HepG2 (cell line): ENCODE measurements around the gene RUNX2. TPM values are rescaled to one million over a fixed set of nuclear protein-coding genes. Genes with fewer than 3 reads are reported as not detected.

Source experiments
- ATF1 ChIP-seq: IDR thresholded peaks from 2 replicates; pipeline ENCODE4 v1.6.1; 2016; ENCODE audit warnings: mild to moderate bottlenecking, control low read depth
- FOXO4 ChIP-seq: sonication (generic); formaldehyde crosslinking; conservative IDR thresholded peaks from 2 replicates; pipeline ENCODE4 v1.8.1; 2023; ENCODE audit warnings: missing genetic modification reagents
- FOXP4 ChIP-seq: sonication (generic); formaldehyde crosslinking; IDR thresholded peaks from 2 replicates; pipeline ENCODE4 v1.4.0; 2020; ENCODE audit warnings: missing genetic modification reagents
- FUBP1 ChIP-seq: sonication (generic); formaldehyde crosslinking; IDR thresholded peaks from 2 replicates; pipeline ENCODE4 v1.5.1; 2020; ENCODE audit warnings: missing genetic modification reagents, mild to moderate bottlenecking, borderline replicate concordance
- GRHL1 ChIP-seq: sonication (generic); formaldehyde crosslinking; conservative IDR thresholded peaks from 2 replicates; pipeline ENCODE4 v1.8.0; 2022; ENCODE audit warnings: missing genetic modification reagents
- RFX1 ChIP-seq: fragments of 450-650 bp; IDR thresholded peaks from 2 replicates; pipeline ENCODE4 v1.6.1; 2017
- ZKSCAN1 ChIP-seq: fragments of 150-350 bp; IDR thresholded peaks from 2 replicates; pipeline ENCODE4 v1.6.1; 2014; ENCODE audit warnings: low read length
- ZNF280D ChIP-seq: sonication (generic); formaldehyde crosslinking; IDR thresholded peaks from 2 replicates; pipeline ENCODE4 v1.5.1; 2020; ENCODE audit warnings: mild to moderate bottlenecking, missing genetic modification reagents
- ZNF282 ChIP-seq: fragments of 450-650 bp; IDR thresholded peaks from 2 replicates; pipeline ENCODE4 v1.6.1; 2018; ENCODE audit not compliant: partially characterized antibody
- ZNF382 ChIP-seq: sonication (generic); formaldehyde crosslinking; IDR thresholded peaks from 2 replicates; pipeline ENCODE4 v1.5.0; 2020; ENCODE audit warnings: missing genetic modification reagents, mild to moderate bottlenecking, borderline replicate concordance
- ZNF800 ChIP-seq: sonication (generic); formaldehyde crosslinking; IDR thresholded peaks from 2 replicates; pipeline ENCODE4 v1.4.0; 2020; ENCODE audit warnings: missing genetic modification reagents
- polyA plus RNA-seq, 8 experiments: library from polyadenylated mRNA; depleted of rRNA in 3 of 8; stranded (reverse) in 7 of 8; unstranded in 1 of 8; fragments of >200 nt; fragmentation: Illumina TruSeq in 4 of 8; extraction: Trizol in 4 of 8; gene quantifications; 2 replicates each; pipeline versions ENCODE4 v1.2.1 to v1.2.3, GENCODE V29; 2011 to 2016; ENCODE audit warnings: low read depth in 4 of 8, missing spikeins in 1 of 8, mixed read lengths in 1 of 8; ENCODE audit not compliant: insufficient read depth in 1 of 8
- total RNA-seq, 5 experiments: library from RNA; depleted of rRNA; stranded (reverse); fragments of >200 nt; fragmentation: Illumina TruSeq; extraction: Trizol; gene quantifications; 2 replicates each; pipeline ENCODE4 v1.2.3, GENCODE V29; 2016; ENCODE audit warnings: low read depth in 1 of 5

Gene RUNX2
- total and polyA plus RNA-seq, 2 of the 13 experiments (the other 11 are each of a cell fraction or from before 2014, with no cell fraction given), result not detected

- TF ChIP-seq FUBP1 (CRISPR knock-in tag) (0 out of 2 replicates have a peak, but pooled peaks have one; percentile 72), ZNF800 (CRISPR knock-in tag) (peak; percentile 85; the same call in 1 of the 2 replicates), ZNF280D (CRISPR knock-in tag) (peak; percentile 87), ZKSCAN1 (peak; percentile 37; the same call in 1 of the 2 replicates), FOXP4 (peak; percentile 99), RFX1 (no peak), FOXO4 (no peak), ATF1 (peak; percentile 57), ZNF382 (no peak), ZNF282 (no peak), GRHL1 (CRISPR knock-in tag) (no peak)
Observed at GRCh38 chr6:45445749-45446549, 117.8 kb downstream of the RUNX2 start (continued).
